Measurements from ENCODE around the gene IPO8. TPM values are rescaled to one million over a fixed set of nuclear protein-coding genes. Genes with fewer than 3 reads are reported as not detected.

IPO8 gene
- total RNA-seq, 1 experiment from 2014 or later = 48.0 TPM

GRCh38 chr12:30679241-30679640, 16.4 kb downstream of the IPO8 start:
- Histone ChIP-seq H3K56ac (ENCODE audit: insufficient read length, low read depth, low read length) (no peak overlapping the region), H3K27ac (ENCODE audit: insufficient read length, low read depth, low read length) (no peak overlapping the region), H2BK5ac (ENCODE audit: insufficient read length, low read length) (no peak overlapping the region), H3K23ac (ENCODE audit: insufficient read length, low read depth, low read length) (no peak overlapping the region), H3K4me1 (ENCODE audit: insufficient read depth, low read length) (no peaks in the 10 kb centered on the region), H3K9me3 (ENCODE audit: control insufficient read depth, low read depth, low read length) (no peaks in the 10 kb centered on the region), H3K4me2 (ENCODE audit: insufficient read depth, insufficient read length, low read length) (no peak overlapping the region), H2BK120ac (ENCODE audit: low read depth, low read length, poor library complexity, severe bottlenecking) (no peak overlapping the region), H2BK15ac (ENCODE audit: low read depth, low read length) (no peak overlapping the region), H3K27me3 (ENCODE audit: insufficient read depth, low read length) (no peaks in the 10 kb centered on the region), H3K14ac (ENCODE audit: insufficient read depth, low read length) (no peak overlapping the region), H4K8ac (replicated peaks; ENCODE audit: insufficient read length, low read depth, low read length) (no peak overlapping the region), H2BK12ac (ENCODE audit: insufficient read length, low read depth, low read length) (no peak overlapping the region), H3K23me2 (ENCODE audit: insufficient read length, low read depth, low read length, poor library complexity, severe bottlenecking) (no peaks in the 10 kb centered on the region), H2AFZ (ENCODE audit: low read length) (no peak overlapping the region), H4K91ac (ENCODE audit: insufficient read length, low read depth, low read length) (no peak overlapping the region), H3K18ac (ENCODE audit: insufficient read length, low read depth, low read length) (no peak overlapping the region), H2AK5ac (ENCODE audit: insufficient read length, low read length) (no peak overlapping the region), H3K79me1 (ENCODE audit: insufficient read depth, low read depth, low read length, poor library complexity, severe bottlenecking) (no peaks in the 10 kb centered on the region), H4K5ac (ENCODE audit: insufficient read length, low read depth, low read length) (no peak overlapping the region), H4K20me1 (ENCODE audit: control insufficient read depth, insufficient read depth, insufficient read length) (no peaks in the 10 kb centered on the region), H3K4ac (ENCODE audit: low read depth, low read length) (no peak overlapping the region), H3K9ac (ENCODE audit: extremely low read depth, insufficient read length, low read length) (no peak overlapping the region), H3K79me2 (ENCODE audit: insufficient read depth, low read length) (no peaks in the 10 kb centered on the region), H2BK20ac (ENCODE audit: low read depth, low read length, poor library complexity, severe bottlenecking) (no peak overlapping the region), H3T11ph (ENCODE audit: low read length) (no peak overlapping the region)
- no CpG with 5 or more reads among the region's 1 CpG for WGBS (ENCODE audit: extremely low coverage, insufficient read length, low lambda C conversion rate)
- Mint-ChIP-seq H3K36me3 (ENCODE audit: insufficient read depth in 1 of 3, low read depth in 3 of 3) (peaks cover 14 to 36% (median 29%) of the 10 kb centered on the region in 3 experiments), H3K4me3 (no peak overlapping the region), H3K9me3 (no peaks in the 10 kb centered on the region; a peak in 1 of 5 replicates), H3K27me3 (ENCODE audit: low read depth) (no peaks in the 10 kb centered on the region), H3K27ac (no peak overlapping the region), H3K4me1 (no peaks in the 10 kb centered on the region)
- no peak for TF ChIP-seq CTCF (conservative IDR thresholded peaks at IDR 0.05)
- DNase-seq = no peak

All from H9 (cell line).